GM12878 (cell line): ENCODE data around the gene UBTF. TPM values are rescaled to one million over a fixed set of nuclear protein-coding genes. Genes with fewer than 3 reads are reported as not detected.

Experiments used
- BACH1 ChIP-seq: fragments of 450-650 bp; IDR thresholded peaks from 2 replicates; pipeline ENCODE4 v1.6.1; 2017; ENCODE audit warnings: mild to moderate bottlenecking, borderline replicate concordance
- E4F1 ChIP-seq: fragments of 450-650 bp; IDR thresholded peaks from 2 replicates; pipeline ENCODE4 v1.6.1; 2018; ENCODE audit warnings: borderline replicate concordance, mild to moderate bottlenecking; ENCODE audit not compliant: partially characterized antibody
- ETV6 ChIP-seq, 2 experiments: fragments of 450-650 bp in 1 of 2; IDR thresholded peaks in 1 of 2; conservative IDR thresholded peaks in 1 of 2; 2 replicates each; pipeline ENCODE4 v1.6.1; 2014; ENCODE audit warnings: antibody characterized with exemption in 1 of 2, borderline replicate concordance in 1 of 2, low read depth in 1 of 2, mild to moderate bottlenecking in 1 of 2, moderate library complexity in 1 of 2
- FOS ChIP-seq: IDR thresholded peaks from 3 replicates; pipeline ENCODE4 v1.6.1; 2011; ENCODE audit warnings: borderline replicate concordance; ENCODE audit not compliant: insufficient read length; ENCODE audit errors: extremely low read depth
- FOXK2 ChIP-seq: fragments of 450-650 bp; IDR thresholded peaks from 2 replicates; pipeline ENCODE4 v1.6.1; 2017; ENCODE audit warnings: mild to moderate bottlenecking, moderate library complexity
- HDAC2 ChIP-seq: fragments of 200-600 bp; sonication (generic); IDR thresholded peaks from 2 replicates; pipeline ENCODE4 v1.6.1; 2017
- HSF1 ChIP-seq: fragments of 150-350 bp; IDR thresholded peaks from 2 replicates; pipeline ENCODE4 v1.6.1; 2014; ENCODE audit warnings: mild to moderate bottlenecking, low read depth, low read length
- MXI1 ChIP-seq: fragments of 150-350 bp; IDR thresholded peaks from 2 replicates; pipeline ENCODE4 v1.6.1; 2011; ENCODE audit warnings: low read depth, mild to moderate bottlenecking, inconsistent platforms, low read length, improper control_type of control experiment
- POLR2A ChIP-seq: IDR thresholded peaks from 2 replicates; pipeline ENCODE4 v1.6.1; 2011; ENCODE audit warnings: low read depth, mild to moderate bottlenecking, low read length
- RELA ChIP-seq: fragments of 450-650 bp; IDR thresholded peaks from 2 replicates; pipeline ENCODE4 v1.8.0; 2014; ENCODE audit warnings: borderline replicate concordance; ENCODE audit not compliant: partially characterized antibody
- SIX5 ChIP-seq: IDR thresholded peaks from 2 replicates; pipeline ENCODE4 v1.6.1; 2011; ENCODE audit warnings: mild to moderate bottlenecking, low read depth, low read length, moderate library complexity; ENCODE audit not compliant: severe bottlenecking
- SMARCA5 ChIP-seq: fragments of 450-650 bp; IDR thresholded peaks from 2 replicates; pipeline ENCODE4 v1.6.1; 2017; ENCODE audit warnings: mild to moderate bottlenecking
- ZNF687 ChIP-seq: fragments of 450-650 bp; IDR thresholded peaks from 2 replicates; pipeline ENCODE4 v1.6.1; 2017; ENCODE audit warnings: mild to moderate bottlenecking, moderate library complexity
- polyA plus RNA-seq, 11 experiments: library from polyadenylated mRNA; depleted of rRNA in 4 of 11; unstranded in 6 of 11; stranded (reverse) in 5 of 11; fragments of >200 nt; fragmentation: Nextera tagmentation in 4 of 11; fragmentation: Illumina TruSeq in 1 of 11; extraction: Ambion mirVana in 4 of 11; extraction: Trizol in 1 of 11; gene quantifications; 1 replicate in 1 of 11; 2 replicates in 10 of 11; pipeline versions ENCODE4 v1.2.1 to v1.2.3, GENCODE V29; 2011 to 2016; ENCODE audit warnings: inconsistent platforms in 2 of 11, missing spikeins in 2 of 11, low read depth in 1 of 11
- total RNA-seq, 4 experiments: library from RNA; depleted of rRNA in 3 of 4; stranded (reverse); fragments of >200 nt in 3 of 4; fragmentation: Illumina TruSeq in 1 of 4; extraction: Trizol in 1 of 4; gene quantifications; 2 replicates each; pipeline versions ENCODE4 v1.2.1 to v1.2.3, GENCODE V29; 2013 to 2021
- TF ChIP-seq, protein P1 (sequence below): fragments of 450-650 bp; conservative IDR thresholded peaks from 2 replicates; pipeline ENCODE4 v1.6.1; 2017; ENCODE audit warnings: mild to moderate bottlenecking, moderate library complexity
- TF ChIP-seq, protein P2 (sequence below): fragments of 450-650 bp; formaldehyde crosslinking; IDR thresholded peaks from 2 replicates; pipeline ENCODE4 v1.4.0; 2022; ENCODE audit warnings: mild to moderate bottlenecking, moderate library complexity

UBTF gene
- total and polyA plus RNA-seq, 10 of the 15 experiments (the other 5 are each of a cell fraction or from before 2014, with no cell fraction given): 2.2 to 124 (median 79.6) TPM

GRCh38 chr17:44203731-44204440 lies 15.6 kb downstream of the UBTF start (continued):
- no peak for TF ChIP-seq MXI1
- TF ChIP-seq FOS: no peak
- TF ChIP-seq, protein P1, sequence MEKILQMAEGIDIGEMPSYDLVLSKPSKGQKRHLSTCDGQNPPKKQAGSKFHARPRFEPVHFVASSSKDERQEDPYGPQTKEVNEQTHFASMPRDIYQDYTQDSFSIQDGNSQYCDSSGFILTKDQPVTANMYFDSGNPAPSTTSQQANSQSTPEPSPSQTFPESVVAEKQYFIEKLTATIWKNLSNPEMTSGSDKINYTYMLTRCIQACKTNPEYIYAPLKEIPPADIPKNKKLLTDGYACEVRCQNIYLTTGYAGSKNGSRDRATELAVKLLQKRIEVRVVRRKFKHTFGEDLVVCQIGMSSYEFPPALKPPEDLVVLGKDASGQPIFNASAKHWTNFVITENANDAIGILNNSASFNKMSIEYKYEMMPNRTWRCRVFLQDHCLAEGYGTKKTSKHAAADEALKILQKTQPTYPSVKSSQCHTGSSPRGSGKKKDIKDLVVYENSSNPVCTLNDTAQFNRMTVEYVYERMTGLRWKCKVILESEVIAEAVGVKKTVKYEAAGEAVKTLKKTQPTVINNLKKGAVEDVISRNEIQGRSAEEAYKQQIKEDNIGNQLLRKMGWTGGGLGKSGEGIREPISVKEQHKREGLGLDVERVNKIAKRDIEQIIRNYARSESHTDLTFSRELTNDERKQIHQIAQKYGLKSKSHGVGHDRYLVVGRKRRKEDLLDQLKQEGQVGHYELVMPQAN: no peak
- no peak for TF ChIP-seq RELA
- no peak for TF ChIP-seq SMARCA5
- TF ChIP-seq SIX5: no peak
- no peak for TF ChIP-seq ETV6 (conservative IDR thresholded peaks at IDR 0.05 in 1 of 2, IDR thresholded peaks at IDR 0.05 in 1 of 2; ENCODE audit: borderline replicate concordance in 1 of 2, low read depth in 1 of 2)
- TF ChIP-seq E4F1: no peak
- no peak for TF ChIP-seq HDAC2
- no peak for TF ChIP-seq HSF1
- TF ChIP-seq BACH1: no peak
- TF ChIP-seq ZNF687: no peak
- TF ChIP-seq FOXK2: no peak
- TF ChIP-seq, protein P2, sequence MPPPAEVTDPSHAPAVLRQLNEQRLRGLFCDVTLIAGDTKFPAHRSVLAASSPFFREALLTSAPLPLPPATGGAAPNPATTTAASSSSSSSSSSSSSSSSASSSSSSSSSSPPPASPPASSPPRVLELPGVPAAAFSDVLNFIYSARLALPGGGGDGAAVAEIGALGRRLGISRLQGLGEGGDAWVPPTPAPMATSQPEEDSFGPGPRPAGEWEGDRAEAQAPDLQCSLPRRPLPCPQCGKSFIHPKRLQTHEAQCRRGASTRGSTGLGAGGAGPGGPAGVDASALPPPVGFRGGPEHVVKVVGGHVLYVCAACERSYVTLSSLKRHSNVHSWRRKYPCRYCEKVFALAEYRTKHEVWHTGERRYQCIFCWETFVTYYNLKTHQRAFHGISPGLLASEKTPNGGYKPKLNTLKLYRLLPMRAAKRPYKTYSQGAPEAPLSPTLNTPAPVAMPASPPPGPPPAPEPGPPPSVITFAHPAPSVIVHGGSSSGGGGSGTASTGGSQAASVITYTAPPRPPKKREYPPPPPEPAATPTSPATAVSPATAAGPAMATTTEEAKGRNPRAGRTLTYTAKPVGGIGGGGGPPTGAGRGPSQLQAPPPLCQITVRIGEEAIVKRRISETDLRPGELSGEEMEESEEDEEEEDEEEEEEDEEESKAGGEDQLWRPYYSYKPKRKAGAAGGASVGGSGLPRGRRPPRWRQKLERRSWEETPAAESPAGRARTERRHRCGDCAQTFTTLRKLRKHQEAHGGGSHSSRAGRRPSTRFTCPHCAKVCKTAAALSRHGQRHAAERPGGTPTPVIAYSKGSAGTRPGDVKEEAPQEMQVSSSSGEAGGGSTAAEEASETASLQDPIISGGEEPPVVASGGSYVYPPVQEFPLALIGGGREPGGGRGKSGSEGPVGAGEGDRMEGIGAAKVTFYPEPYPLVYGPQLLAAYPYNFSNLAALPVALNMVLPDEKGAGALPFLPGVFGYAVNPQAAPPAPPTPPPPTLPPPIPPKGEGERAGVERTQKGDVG (CRISPR knock-in tag): no peak
- TF ChIP-seq POLR2A: no peak
